Sigmoid colon (tissue), 7 donors: ENCODE measurements around the gene ATXN10. TPM values are rescaled to one million over a fixed set of nuclear protein-coding genes. Genes with fewer than 3 reads are reported as not detected.

ENCODE experiments used
- DNase-seq: peaks from one replicate; pipeline ENCODE4 v3.0.0-alpha.2; 2019
- H3K27ac ChIP-seq, 4 donors: fragments of 200-600 bp; sonication (generic); one replicate each; pipeline ENCODE4 v1.5.1; 2016 to 2019; ENCODE audit warnings: mild to moderate bottlenecking in 1 of 4
- H3K27me3 ChIP-seq, 3 donors: fragments of 200-600 bp; sonication (generic); one replicate each; pipeline ENCODE4 v1.5.1; 2019; ENCODE audit warnings: mild to moderate bottlenecking in 1 of 3
- H3K36me3 ChIP-seq, 4 donors: fragments of 200-600 bp; sonication (generic); one replicate each; pipeline ENCODE4 v1.5.1; 2016 to 2019
- H3K4me1 ChIP-seq, 4 donors: fragments of 200-600 bp; sonication (generic); one replicate each; pipeline ENCODE4 v1.5.1; 2017 to 2019
- H3K4me3 ChIP-seq, 4 donors: fragments of 200-600 bp; sonication (generic); one replicate each; pipeline ENCODE4 v1.5.1; 2017 to 2019; ENCODE audit warnings: mild to moderate bottlenecking in 2 of 4, moderate library complexity in 1 of 4
- H3K9me3 ChIP-seq, 4 donors: fragments of 200-600 bp in 3 of 4; sonication (generic) in 3 of 4; one replicate each; pipeline versions ENCODE4 v1.5.1 to v1.6.1; 2013 to 2019
- CTCF ChIP-seq, 4 experiments: fragments of 450-650 bp in 3 of 4; fragments of 200-600 bp in 1 of 4; IDR thresholded peaks; one replicate each; pipeline ENCODE4 v1.5.1; 2016 to 2019; ENCODE audit warnings: antibody characterized with exemption in 4 of 4, mild to moderate bottlenecking in 3 of 4, moderate library complexity in 2 of 4
- EP300 ChIP-seq, 4 donors: sonication (generic); formaldehyde crosslinking; IDR thresholded peaks; one replicate each; pipeline ENCODE4 v1.6.1; 2017; ENCODE audit warnings: antibody characterized with exemption in 4 of 4
- POLR2A ChIP-seq, 2 donors: fragments of 450-650 bp; IDR thresholded peaks; one replicate each; pipeline ENCODE4 v1.6.1; 2016; ENCODE audit warnings: antibody characterized with exemption in 2 of 2, mild to moderate bottlenecking in 2 of 2, moderate library complexity in 2 of 2
- POLR2AphosphoS5 ChIP-seq, 4 donors: sonication (generic); formaldehyde crosslinking; IDR thresholded peaks; one replicate each; pipeline ENCODE4 v1.6.1; 2017; ENCODE audit warnings: antibody characterized with exemption in 4 of 4
- WGBS, 2 donors: extraction: QIAGEN DNeasy Blood & Tissue Kit; methylation state at CpG; one replicate each; pipeline ENCODE4 v1.1.7; 2013; 5-methylcytosine and 5-hydroxymethylcytosine counted together
- intact Hi-C: fragments of 100-400 bp; cut with DNase I; formaldehyde crosslinking; loops from one replicate; pipeline ENCODE4 v1.15.1; 2023
- polyA plus RNA-seq, 3 donors: library from polyadenylated mRNA; stranded (reverse); fragments of 200-250 nt; gene quantifications; one replicate each; pipeline ENCODE4 v1.2.3, GENCODE V29; 2013
- total RNA-seq, 4 donors: library from RNA; depleted of rRNA; stranded (reverse); fragments of >200 nt; gene quantifications; one replicate each; pipeline ENCODE4 v1.1.0, GENCODE V29; 2016
- donor health status: healthy with polysubstance abuse.
- donor health status: Bipolar disorder and iron deficiency.
- donor health status: healthy.

Gene ATXN10
- total and polyA plus RNA-seq, 7 donors, result 37.9 to 187 (median 160) TPM

GRCh38 chr22:45752036-45752435, 80.4 kb downstream of the ATXN10 start:
- no peak for TF ChIP-seq POLR2AphosphoS5 (IDR thresholded peaks at IDR 0.05)
- TF ChIP-seq POLR2A (IDR thresholded peaks at IDR 0.05), result no peak
- TF ChIP-seq CTCF (IDR thresholded peaks at IDR 0.05), result no peak
- TF ChIP-seq EP300 (IDR thresholded peaks at IDR 0.05), result no peak
- H3K36me3 ChIP-seq, result no peaks in the 10 kb centered on the region
- WGBS, 2 donors, result 91 to 95% methylated on average over 2 of the region's 2 CpGs
- no peaks in the 10 kb centered on the region for H3K9me3 ChIP-seq
- no peaks in the 10 kb centered on the region for H3K27me3 ChIP-seq
- no peak overlapping the region for H3K27ac ChIP-seq
- H3K4me3 ChIP-seq, result no peak overlapping the region
- intact Hi-C loops, result no loop called here
- no peak for DNase-seq
- peaks cover 0 to 31% (median 26%) of the 10 kb centered on the region in 4 donors for H3K4me1 ChIP-seq

- H3K36me3 ChIP-seq, result no peaks in the 10 kb centered on the region
- peak overlapping the region in 2 of 4 donors; percentile 2 to 9 for H3K27ac ChIP-seq
- DNase-seq, result peak; percentile 69
- intact Hi-C loops, result no loop called here
- no peaks in the 10 kb centered on the region for H3K9me3 ChIP-seq
- no peaks in the 10 kb centered on the region for H3K27me3 ChIP-seq
- H3K4me1 ChIP-seq, result peaks cover 0 to 59% (median 52%) of the 10 kb centered on the region in 4 donors
- no peak overlapping the region for H3K4me3 ChIP-seq
- no peak for TF ChIP-seq EP300 (IDR thresholded peaks at IDR 0.05)
- WGBS, 2 donors, result 66 to 84% methylated on average over 3 of the region's 3 CpGs
Observed at GRCh38 chr22:45754822-45755221, 83.2 kb downstream of the ATXN10 start.

- Histone ChIP-seq H3K36me3 (no peaks in the 10 kb centered on the region), H3K27ac (peak overlapping the region; percentile 28 to 68 (median 65)), H3K27me3 (no peaks in the 10 kb centered on the region), H3K4me1 (peaks cover 0 to 66% (median 57%) of the 10 kb centered on the region in 4 donors), H3K9me3 (no peaks in the 10 kb centered on the region), H3K4me3 (no peak overlapping the region)
- 80 to 88% methylated on average over 1 of the region's 1 CpG for WGBS, 2 donors
- DNase-seq, result no peak
- TF ChIP-seq POLR2AphosphoS5 (IDR thresholded peaks at IDR 0.05) (no peak), EP300 (IDR thresholded peaks at IDR 0.05) (no peak), POLR2A (IDR thresholded peaks at IDR 0.05) (no peak), CTCF (IDR thresholded peaks at IDR 0.05) (no peak)
- intact Hi-C loops, result no loop called here
Observed at GRCh38 chr22:45756558-45756957, 84.9 kb downstream of the ATXN10 start.

GRCh38 chr22:45757068-45757467, 85.4 kb downstream of the ATXN10 start:
- H3K27me3 ChIP-seq, result no peaks in the 10 kb centered on the region
- TF ChIP-seq EP300 (IDR thresholded peaks at IDR 0.05) (no peak), POLR2AphosphoS5 (IDR thresholded peaks at IDR 0.05) (peak in 1 of 4 donors; percentile 24), CTCF (IDR thresholded peaks at IDR 0.05) (peak in 2 of 4 experiments; percentile 16 to 33), POLR2A (IDR thresholded peaks at IDR 0.05) (no peak)
- peaks cover 0 to 68% (median 61%) of the 10 kb centered on the region in 4 donors for H3K4me1 ChIP-seq
- DNase-seq, result peak; percentile 71
- no peaks in the 10 kb centered on the region for H3K9me3 ChIP-seq
- H3K27ac ChIP-seq, result peak overlapping the region; percentile 28 to 68 (median 65)
- 83 to 91% methylated on average over 14 of the region's 14 CpGs for WGBS, 2 donors
- H3K36me3 ChIP-seq, result no peaks in the 10 kb centered on the region
- intact Hi-C loops, result no loop called here
- H3K4me3 ChIP-seq, result peak overlapping the region in 2 of 4 donors; percentile 2 to 12

GRCh38 chr22:45757936-45758335, 86.3 kb downstream of the ATXN10 start:
- no peak for DNase-seq
- TF ChIP-seq POLR2A (IDR thresholded peaks at IDR 0.05) (no peak), POLR2AphosphoS5 (IDR thresholded peaks at IDR 0.05) (peak in 2 of 4 donors; percentile 3 to 7)
- Histone ChIP-seq H3K27me3 (no peaks in the 10 kb centered on the region), H3K4me1 (peaks cover 0 to 74% (median 70%) of the 10 kb centered on the region in 4 donors), H3K9me3 (no peaks in the 10 kb centered on the region), H3K36me3 (no peaks in the 10 kb centered on the region), H3K27ac (peak overlapping the region in 3 of 4 donors; percentile 62 to 68 (median 68)), H3K4me3 (no peak overlapping the region)
- intact Hi-C loops, result no loop called here
- WGBS, 2 donors, result 94 to 98% methylated on average over 11 of the region's 11 CpGs

GRCh38 chr22:45758603-45759002, 87.0 kb downstream of the ATXN10 start:
- Histone ChIP-seq H3K4me3 (no peak overlapping the region), H3K27ac (peak overlapping the region in 3 of 4 donors; percentile 62 to 68 (median 68)), H3K27me3 (no peaks in the 10 kb centered on the region), H3K36me3 (no peaks in the 10 kb centered on the region), H3K4me1 (peaks cover 0 to 80% (median 76%) of the 10 kb centered on the region in 4 donors), H3K9me3 (no peaks in the 10 kb centered on the region)
- TF ChIP-seq POLR2AphosphoS5 (IDR thresholded peaks at IDR 0.05), result peak in 2 of 4 donors; percentile 30 to 40
- TF ChIP-seq POLR2A (IDR thresholded peaks at IDR 0.05), result no peak
- TF ChIP-seq EP300 (IDR thresholded peaks at IDR 0.05), result no peak
- DNase-seq, result no peak
- 78 to 79% methylated on average over 7 of the region's 7 CpGs for WGBS, 2 donors
- intact Hi-C loops, result no loop called here
